ENCODE data around the gene EFCAB6.

The EFCAB6 gene

DNA sequence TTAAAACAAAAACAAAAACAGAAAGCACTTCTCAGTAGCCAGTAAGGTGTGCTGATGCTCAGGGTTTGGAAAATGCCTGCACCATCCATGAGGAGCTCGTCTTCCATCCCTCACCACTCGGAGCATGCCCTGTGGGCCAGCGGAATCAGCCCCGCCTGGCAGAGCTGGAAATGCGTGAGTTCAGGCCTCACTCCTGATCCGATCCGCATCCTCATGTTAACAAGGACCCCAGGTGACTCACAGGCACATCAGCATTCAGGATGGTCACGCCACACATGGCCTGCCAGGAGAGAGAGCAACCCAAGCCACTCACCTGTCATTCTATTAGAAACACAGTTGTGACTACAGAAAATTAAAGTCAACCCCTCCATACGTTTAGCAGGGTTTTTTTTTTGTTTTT is 211.8 kb downstream of the EFCAB6 start:
- DNase-seq, result no peak

DNA sequence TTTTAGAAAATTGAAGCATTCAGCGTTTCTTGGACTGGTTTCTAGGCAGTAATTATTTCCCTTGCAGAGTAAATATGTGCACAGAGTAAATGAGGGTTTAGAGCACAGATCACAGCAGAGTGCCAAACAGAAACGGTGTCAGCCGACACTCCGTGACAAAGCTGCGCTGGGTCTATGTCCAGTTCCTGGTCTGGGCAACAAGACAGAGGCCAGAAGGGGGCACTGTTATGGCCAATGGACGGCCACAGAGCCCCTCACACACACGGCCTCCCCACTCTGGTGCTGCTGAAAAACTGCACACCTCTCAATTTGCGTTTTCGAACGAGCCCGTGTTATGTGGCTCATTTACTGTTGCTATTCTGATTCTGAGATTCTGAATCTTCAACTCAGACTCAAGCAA is 219.6 kb downstream of the EFCAB6 start:
- peak in 4 of 51 donors; percentile 6 to 14 (median 10) for DNase-seq

DNA sequence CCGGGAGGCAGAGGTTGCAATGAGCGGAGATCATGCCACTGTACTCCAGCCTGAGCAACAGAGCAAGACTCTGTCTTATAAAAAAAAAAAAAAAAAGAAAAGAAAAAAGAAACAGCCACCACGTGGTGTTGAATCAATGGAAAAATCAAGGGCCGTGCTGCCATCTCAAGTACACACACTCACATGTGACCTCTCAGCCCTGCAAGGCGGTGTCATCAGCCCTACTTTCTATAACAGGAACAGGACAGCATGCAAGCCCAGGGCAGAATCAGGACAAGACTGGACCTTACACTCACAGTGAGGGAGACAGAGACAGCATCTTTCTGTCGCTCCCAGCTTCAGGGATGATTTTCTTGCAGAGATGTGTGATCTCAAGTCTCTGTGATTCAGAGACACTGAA is 220.7 kb downstream of the EFCAB6 start:
- DNase-seq, result no peak

DNA sequence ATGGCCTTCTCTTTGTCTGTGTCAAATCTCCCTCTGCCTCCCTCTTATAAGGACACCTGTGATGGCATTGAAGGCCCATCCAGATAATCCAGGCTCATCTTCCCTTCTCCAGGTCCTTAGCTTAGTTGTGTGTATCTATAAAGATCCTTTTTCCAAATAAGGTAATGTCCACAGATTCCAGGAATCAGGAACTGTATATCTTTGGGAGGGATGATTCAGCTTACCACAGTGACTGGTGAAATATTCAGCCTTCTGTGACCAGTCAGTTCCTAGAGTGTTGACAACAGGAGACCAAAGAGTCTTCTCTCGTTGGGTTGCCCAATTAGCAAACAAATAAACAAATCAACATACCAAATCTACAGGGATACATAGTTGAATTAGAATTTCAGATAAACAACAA is 224.5 kb downstream of the EFCAB6 start:
- no peak for DNase-seq

DNA sequence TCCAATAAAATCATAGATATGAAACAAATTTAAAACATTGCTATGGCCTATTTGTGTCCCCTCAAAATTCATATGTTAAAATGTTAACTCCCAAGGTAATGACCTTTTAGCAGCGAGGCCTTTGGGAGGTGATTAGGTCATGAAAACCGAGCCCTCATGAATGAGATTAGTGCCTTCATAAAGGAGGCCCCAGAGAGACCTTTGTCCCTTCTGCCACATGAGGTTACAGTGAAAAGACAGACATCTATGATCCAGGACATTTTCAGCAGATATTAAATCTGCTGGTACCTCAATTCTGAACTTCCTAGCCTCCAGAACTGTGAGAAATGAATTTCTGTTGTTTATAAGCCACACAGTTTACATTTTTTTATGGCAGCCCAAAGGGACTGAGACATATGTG is 228.6 kb downstream of the EFCAB6 start:
- DNase-seq, result no peak

DNA sequence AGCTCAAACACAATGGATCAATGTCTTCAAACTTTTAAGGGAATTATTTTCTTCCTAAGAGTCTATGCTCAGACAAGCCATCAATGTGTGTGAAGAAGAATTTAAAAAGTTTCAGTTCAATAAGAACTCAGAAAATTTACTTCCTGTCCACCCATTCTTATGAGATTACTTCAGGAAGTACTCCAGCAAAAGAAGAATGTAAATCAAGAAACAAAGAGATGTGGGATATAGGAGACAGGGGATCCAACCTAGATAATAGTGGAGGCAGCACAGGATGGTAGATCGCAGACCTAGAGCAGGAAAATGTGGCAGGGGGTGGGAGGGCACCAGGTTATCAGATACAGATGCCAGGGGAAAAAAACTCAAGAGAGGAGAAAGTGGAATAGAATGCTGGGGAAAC is 229.7 kb downstream of the EFCAB6 start:
- DNase-seq, result no peak

DNA sequence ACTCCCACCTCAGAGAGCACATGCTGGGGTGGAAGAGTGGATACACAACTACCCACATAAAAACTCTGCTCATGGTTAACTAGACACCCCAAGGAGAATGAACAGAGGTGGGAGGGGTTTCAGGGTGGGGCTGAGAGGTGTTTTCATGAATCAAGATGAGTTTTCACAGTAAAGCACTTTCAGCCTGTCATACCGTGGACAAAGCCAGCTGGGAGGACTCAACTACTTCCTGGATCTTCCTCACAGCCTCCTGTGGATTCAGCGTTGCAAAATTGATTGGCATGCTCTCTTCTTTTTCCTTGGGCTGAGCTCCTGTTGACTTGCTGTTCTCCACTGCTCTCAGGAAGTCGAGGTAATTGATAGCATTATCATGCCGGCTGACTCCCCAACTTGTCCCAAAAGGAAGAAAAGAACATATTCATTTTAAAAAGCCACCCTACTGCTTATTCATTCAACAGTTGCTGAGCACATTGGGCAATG is 231.8 kb downstream of the EFCAB6 start:
- no peak for DNase-seq

DNA sequence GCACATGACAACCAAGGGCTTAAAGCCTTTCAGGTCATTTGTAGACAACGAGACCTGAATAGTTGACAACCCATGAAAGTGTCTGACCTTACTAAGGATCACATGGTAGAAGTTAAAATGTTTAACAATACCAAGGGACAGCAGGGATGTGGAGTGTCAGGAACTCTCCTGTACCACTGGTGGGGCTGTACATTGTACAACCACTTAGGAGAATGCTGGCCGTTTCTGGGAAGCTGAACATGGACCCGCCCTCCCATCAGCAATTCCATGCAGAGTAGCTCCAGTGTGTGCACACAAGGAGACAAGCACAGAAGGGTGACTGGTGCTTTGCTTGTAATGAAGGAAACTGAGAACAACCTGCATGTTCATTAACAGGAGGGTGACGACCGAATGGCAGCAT is 237.4 kb downstream of the EFCAB6 start:
- no peak for DNase-seq

DNA sequence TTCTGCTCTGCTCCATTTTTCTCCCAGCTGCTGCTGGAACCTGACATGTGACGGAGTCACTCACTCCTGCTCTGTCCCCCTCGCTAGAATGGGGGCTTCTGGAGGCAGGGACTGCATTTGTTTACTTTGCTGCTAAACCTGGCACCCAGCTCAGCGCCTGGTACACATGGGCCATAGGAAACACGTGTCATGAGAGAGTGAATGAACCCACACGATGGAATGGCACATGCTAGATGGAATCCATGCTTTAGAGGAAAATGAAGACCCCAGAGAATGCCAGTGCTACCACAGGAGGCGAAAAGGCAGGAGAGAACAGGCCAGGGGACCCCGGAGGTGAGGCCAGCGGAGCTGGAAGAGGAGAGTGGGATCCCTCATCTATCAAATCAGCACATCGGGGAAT is 239.4 kb downstream of the EFCAB6 start:
- DNase-seq, result no peak

DNA sequence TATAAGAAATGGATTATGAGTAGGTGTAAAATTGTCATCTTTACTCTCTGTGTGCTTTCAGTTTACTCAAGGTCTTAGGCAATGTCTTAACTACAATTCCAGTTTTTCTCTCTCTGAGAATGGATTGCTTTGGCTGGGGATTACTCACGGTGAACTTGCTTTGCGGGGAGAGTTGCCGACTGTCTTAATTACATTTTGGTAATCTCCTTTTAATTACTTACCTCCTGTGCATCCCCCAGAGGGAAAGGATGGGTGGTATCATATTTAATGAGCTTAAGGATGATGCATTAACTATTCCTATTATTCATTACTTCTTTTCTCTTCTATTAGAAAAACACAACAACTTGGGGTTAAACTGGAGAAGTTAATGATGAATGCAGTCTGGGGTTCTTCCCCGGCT is 240.9 kb downstream of the EFCAB6 start:
- no peak for DNase-seq

DNA sequence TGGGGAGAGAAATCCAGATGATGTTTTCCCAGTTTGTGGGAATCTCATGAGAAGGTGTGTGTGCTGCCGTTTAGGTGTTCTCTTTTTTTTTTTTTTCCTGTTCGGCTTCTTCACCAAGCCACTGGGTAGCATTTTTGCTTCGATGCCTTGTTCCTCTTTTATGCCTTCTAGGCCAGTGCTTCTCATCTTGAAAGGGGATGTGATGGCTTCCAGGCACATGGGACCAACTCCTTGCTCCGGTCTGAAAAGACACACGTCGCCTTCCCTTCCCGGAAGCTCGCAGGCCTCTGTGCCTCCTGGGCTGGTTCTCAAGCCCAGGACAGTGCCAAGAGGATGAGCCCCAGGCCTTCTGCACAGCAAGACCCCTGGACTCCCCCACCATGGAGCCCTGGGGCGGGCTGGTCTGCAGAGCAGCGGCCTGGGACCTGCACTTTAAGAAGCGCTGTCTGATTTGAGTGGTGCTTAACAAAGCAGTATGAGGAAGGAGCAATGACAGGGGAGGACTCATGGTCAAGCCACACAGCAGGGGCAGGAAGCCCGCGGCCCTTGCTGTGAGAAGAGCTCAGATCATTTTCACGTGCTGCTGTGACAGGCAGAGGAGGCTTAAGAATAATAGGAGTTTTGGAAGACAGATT is 241.5 kb downstream of the EFCAB6 start:
- peak in 2 of 51 donors; percentile 8 for DNase-seq

DNA sequence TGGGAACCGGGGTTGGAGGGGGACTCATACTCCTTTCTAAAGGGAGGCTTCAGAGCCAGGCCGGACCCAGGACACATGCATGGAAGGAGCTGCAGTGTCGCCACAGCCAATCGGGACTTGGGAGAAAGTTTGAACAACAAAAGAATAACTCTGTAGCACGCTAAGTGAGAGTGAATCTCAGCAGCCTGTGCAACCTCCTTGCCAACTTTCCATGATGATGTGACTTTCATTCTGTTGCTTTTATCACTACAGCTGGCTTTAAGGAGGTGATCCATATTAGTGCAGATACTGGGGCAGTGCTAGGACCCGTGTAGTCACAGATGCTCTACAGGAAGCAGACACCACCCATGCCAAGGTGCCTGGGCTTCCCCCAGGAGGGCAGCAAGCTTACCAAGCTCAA is 243.0 kb downstream of the EFCAB6 start:
- no peak for DNase-seq

DNA sequence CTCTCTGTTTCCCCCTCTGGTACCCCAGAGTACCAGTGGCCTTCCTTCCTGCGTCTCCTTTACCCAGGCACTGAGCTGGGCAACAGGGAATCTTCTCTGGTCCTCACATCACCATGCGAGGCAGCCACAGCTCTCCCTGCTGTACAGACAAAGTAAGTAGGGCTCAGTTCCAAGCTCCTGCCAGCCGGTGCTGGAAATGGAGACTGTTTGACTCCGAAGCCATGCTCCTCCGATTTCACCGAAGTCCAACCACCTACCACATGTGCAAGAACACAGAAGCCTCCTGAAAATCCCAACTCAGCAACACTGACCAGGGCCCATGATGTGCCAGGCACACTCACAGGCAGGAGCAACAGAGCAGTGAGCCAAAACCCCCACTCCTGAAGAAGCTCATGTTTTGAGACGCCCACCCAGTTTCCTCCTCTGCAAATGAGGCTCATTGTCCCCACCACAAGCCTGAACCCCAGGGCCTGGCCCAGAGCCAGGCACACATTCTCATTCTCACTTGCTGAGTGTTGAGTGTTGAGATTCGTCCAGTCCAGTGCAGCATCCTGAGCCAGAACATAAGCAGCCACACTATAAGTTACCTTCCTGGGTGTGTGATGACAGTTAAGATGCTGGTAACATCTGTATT is 244.3 kb downstream of the EFCAB6 start:
- DNase-seq, result peak in 1 of 51 donors; percentile 63

DNA sequence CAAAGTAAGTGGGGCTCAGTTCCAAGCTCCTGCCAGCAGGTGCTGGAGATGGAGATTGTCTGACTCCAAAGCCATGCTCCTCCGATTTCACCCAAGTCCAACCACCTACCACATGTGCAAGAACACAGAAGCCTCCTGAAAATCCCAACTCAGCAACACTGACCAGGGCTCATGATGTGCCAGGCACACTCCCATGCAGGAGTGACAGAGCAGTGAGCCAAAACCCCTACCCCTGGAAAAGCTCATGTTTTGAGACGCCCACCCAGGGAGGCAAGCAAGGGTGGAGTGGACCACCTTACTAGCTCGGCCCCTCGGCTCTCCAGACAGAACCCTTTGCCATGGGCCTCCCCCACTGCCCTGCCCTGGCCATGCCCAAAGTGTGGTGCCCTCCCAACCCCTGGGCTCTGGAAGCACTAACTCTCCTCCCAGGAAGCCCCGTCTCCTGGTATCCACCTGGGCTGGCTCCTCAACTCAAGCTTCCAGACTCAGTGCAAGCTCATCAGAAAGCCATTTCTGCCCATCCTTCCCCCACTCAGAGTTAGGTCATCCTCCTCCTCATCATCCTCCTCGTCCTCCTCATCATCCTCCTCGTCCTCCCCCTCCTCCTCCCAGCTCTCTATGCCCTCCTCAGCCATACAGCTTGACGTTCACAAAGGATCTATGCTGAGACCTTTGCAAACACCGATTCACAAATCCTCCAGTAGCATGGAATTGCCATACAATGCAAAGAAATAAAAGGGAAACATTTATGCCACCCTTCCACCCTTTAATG is 245.4 kb downstream of the EFCAB6 start:
- no peak for DNase-seq

DNA sequence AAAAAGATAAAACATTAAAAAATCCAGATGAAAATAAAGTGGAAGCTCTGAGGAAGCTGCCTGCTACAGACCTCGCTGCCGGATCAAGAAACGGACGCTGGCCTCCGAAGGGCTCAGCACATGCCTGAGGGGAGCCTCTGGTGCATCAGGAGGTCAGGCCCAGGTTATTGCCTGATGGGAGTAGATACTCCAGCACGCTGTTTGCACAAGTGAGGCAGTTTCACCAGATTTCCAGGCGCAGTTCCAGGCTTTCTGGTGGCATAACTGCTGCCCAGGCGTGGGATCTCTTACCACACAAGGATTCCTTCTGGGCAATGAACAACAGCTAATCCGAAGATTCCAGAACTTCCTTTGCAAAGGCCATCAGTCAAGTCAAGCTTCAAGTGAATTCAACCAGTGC is 246.1 kb downstream of the EFCAB6 start:
- no peak for DNase-seq

DNA sequence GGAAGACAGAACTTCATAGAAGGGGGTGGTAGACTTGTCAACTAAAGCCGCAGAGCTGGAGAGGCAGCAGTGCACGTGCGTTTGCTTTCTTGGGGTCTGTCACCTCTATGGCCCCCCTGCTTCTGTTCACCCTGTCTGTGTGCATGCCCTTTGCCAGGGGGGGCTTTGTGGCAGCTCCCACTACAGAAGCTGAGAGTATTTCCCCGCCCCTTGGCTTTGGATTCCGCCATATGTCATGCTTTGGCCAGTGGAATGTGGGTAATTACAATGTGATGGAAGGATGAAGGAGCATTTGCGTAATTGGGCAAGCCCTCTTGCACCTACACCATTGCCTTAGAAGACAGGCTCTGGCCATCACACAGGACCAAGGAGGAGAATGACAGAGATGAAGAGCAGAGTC is 247.2 kb downstream of the EFCAB6 start:
- no peak for DNase-seq

DNA sequence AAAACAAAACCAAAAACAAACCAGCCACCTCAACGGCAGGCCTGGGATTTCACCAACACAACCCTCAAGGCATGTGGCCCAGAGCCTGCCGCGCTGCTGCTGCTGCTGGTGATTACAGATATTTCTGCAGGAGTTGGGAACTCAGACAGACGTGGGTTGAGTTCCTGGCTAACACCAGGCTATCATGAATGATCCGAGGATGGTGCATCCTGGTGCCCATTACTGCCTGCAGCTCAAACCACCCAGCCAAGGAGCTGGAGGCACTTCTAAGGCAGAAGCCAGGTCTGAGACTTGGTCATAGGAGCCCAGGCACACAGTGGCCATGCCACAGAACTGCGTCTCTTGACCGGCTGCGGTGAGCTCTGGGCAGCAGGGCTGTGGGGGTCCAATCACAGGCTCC is 248.5 kb downstream of the EFCAB6 start:
- no peak for DNase-seq

DNA sequence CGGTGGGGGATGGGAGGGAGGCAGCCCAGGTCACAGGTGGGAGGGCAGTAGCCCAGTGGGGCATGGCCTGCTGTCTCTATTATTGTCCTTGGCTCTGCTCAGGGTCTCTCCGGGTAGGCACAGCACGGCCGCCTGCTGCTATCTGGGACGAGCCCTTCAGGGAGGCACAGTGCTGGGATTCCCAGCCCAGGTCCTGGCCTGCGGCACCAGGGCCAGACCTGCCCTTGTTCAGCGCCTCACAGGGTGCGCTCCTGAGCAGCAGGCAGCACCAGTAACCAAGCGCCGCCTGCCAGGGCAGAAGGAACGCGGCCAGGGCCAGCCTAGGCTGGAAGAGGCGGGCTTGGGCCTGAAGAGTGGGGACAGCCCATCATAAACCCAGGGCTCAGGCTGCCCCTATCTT is 249.3 kb downstream of the EFCAB6 start:
- DNase-seq, result no peak

DNA sequence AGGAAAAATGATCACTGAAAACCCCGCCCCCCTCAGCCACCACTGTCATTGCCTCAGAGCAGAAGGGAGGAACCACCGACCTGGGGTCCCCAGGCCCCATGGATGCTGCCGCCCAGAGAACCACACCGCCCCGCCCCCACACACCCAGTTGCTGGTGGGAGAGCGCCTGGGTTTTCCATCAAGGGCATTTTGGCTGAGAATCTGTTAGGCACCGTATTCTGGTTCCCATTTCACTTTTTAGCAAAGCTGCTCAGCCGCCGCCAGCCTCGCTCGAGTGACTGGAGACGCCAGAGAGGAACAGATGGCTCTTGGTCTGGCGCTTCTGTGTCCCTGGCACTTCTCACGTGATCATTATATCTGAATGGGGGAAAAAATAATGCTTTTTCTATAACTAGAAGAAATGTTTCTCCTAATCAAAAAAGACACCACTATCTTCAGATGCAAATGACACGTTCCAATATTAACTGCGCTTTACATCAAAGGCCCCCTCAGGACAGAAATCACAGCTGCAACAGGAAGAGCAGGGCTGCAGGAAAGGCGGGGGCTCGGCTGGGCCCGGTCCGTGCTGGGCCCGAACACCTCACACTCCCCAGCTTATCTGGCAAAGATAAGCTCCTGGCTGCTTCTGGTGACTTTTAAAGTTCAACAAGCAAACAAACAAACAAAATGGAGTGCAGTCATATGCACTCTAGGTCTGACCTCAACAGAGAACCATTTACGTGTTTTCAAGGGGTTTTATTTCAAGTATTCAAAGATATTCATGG is 250.5 kb downstream of the EFCAB6 start:
- no peak for DNase-seq

DNA sequence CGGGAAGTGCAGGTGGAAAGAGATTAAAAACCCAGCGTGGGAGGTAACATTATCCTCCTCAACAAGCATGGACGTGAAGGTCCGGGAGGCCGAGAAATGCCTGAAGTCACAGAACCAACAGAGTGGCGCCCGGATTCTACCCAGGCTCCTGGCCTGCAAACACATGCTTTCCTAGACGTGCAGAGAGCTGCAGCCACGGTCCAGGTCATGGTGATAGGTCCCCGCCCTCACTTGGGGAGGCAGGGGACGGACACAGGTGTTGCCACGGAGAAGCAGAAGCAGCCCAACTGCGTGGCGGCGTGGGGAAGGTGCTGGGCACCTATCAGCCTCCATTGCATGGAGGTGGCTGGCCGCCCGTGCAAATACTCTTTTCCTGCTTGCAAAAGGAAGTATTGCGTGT is 251.5 kb downstream of the EFCAB6 start:
- DNase-seq, result no peak

DNA sequence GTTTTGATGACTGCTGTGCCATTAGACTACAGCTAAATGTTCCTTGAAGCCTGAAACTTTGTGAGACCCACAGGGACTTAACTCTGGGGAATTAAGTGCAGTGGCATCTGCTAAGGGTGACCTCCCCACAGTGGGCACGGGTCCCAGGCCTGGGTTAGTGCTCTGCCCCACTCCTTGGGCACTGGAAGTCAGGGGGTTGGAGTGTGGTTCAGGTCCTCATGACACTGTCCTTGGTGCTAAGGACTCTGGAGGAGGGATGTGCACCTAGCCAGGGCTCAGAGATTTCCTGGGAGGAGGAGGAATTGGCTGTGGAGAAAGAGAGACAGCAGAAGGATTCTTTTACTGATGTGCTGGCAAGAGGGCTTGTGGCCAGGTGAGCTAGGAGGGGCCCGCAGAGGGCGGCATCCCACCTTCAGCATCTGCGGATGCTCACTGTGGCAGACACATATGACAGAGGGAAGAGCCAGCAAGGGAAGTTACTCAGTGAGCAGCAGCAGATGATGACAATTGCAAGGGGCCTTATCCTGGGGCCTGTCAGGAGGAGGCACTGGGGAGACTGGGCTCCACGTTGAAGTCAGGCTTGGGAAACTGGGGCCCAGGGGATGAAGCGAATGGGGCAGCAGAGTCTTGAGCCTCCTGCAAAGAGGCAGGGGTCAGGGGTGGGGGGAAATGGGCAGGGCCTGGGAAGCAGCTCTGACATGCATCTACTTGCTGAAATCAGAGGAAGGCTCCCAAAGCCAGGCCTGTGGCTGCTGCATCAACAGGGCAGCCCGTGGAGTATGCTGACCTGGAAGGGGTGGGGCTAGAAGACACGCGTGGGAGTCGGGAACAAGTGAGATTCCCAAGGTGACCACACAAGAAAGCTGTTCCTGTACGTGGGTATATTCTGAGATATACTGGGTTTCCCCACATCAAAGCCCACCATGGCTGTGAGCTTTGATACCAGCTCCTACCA is 256.3 kb downstream of the EFCAB6 start:
- no peak for DNase-seq
